Endodermal cell (in vitro differentiated cells): ENCODE results near the gene ZP3. TPM values are rescaled to one million over a fixed set of nuclear protein-coding genes. Genes with fewer than 3 reads are reported as not detected.
"Not testable (repeated sequence)": the region's sequence is repeated elsewhere in the genome, so short reads cannot be mapped to it uniquely, and the experiment has no call there.

Experiments
- DNase-seq: peaks from one replicate; pipeline ENCODE4 v3.0.0-alpha.2; 2017
- H3K27ac ChIP-seq: 2 replicates; pipeline ENCODE4 v1.5.1; 2013; ENCODE audit warnings: mild to moderate bottlenecking, low read depth, low read length, moderate library complexity
- H3K27me3 ChIP-seq: 2 replicates; pipeline ENCODE4 v1.6.1; 2013; ENCODE audit warnings: mild to moderate bottlenecking, low read length, moderate library complexity; ENCODE audit not compliant: insufficient read depth, control insufficient read depth, poor library complexity, severe bottlenecking
- H3K36me3 ChIP-seq: 2 replicates; pipeline ENCODE4 v1.7.0; 2013; ENCODE audit warnings: mild to moderate bottlenecking, low read length, moderate library complexity; ENCODE audit not compliant: control insufficient read depth, insufficient read depth
- H3K4me1 ChIP-seq: one replicate; pipeline ENCODE4 v1.7.0; 2013; ENCODE audit warnings: low read length; ENCODE audit not compliant: control insufficient read depth, insufficient read depth
- H3K4me3 ChIP-seq: 2 replicates; pipeline ENCODE4 v1.5.1; 2013; ENCODE audit warnings: mild to moderate bottlenecking, low read length, moderate library complexity
- H3K9ac ChIP-seq: 2 replicates; pipeline ENCODE4 v1.6.1; 2013; ENCODE audit warnings: mild to moderate bottlenecking, low read length, moderate library complexity; ENCODE audit not compliant: poor library complexity, severe bottlenecking; ENCODE audit errors: extremely low read depth
- H3K9me3 ChIP-seq: 2 replicates; pipeline ENCODE4 v1.6.1; 2013; ENCODE audit warnings: mild to moderate bottlenecking, low read length, moderate library complexity; ENCODE audit not compliant: control insufficient read depth
- H3K27ac Mint-ChIP-seq: 2 replicates; pipeline ENCODE4 v1.8.0; 2020; ENCODE audit warnings: mixed read lengths
- H3K27me3 Mint-ChIP-seq: 2 replicates; pipeline ENCODE4 v1.8.0; 2021; ENCODE audit warnings: mild to moderate bottlenecking, mixed read lengths; ENCODE audit not compliant: insufficient read depth
- H3K36me3 Mint-ChIP-seq: 2 replicates; pipeline ENCODE4 v1.8.0; 2020; ENCODE audit warnings: low read depth, mixed read lengths
- H3K4me1 Mint-ChIP-seq: 2 replicates; pipeline ENCODE4 v1.8.0; 2020; ENCODE audit warnings: mixed read lengths
- H3K4me3 Mint-ChIP-seq: 2 replicates; pipeline ENCODE4 v1.8.0; 2020; ENCODE audit warnings: mild to moderate bottlenecking, moderate library complexity, mixed read lengths
- H3K9me3 Mint-ChIP-seq: 2 replicates; pipeline ENCODE4 v1.8.0; 2020; ENCODE audit warnings: mild to moderate bottlenecking, mixed read lengths
- CTCF ChIP-seq: fragments of 200-600 bp; sonication (generic); conservative IDR thresholded peaks from 2 replicates; pipeline ENCODE4 v1.5.0; 2021; ENCODE audit warnings: antibody characterized with exemption, mild to moderate bottlenecking
- WGBS, 2 experiments: methylation state at CpG; one replicate each; pipeline versions ENCODE4 v1.1.5 to v1.1.7; 2013; ENCODE audit warnings: missing lambda C conversion rate in 2 of 2, mixed read lengths in 1 of 2; ENCODE audit not compliant: insufficient coverage in 1 of 2, insufficient read length in 1 of 2; 5-methylcytosine and 5-hydroxymethylcytosine counted together
- total RNA-seq, 2 donors: library from RNA; stranded (reverse); fragmentation: NEBNext Ultra II Directional in 1 of 2; extraction: Animal tissue kit (Norgen Biotek cat#: 25700) in 1 of 2; gene quantifications; 2 replicates in 1 of 2; 3 replicates in 1 of 2; pipeline ENCODE4 v1.2.1, GENCODE V29; 2021

The ZP3 gene
- total RNA-seq, 2 donors from 2014 or later = 0.53 to 2.3 TPM

GRCh38 chr7:76392531-76393115, 32.1 kb upstream of the ZP3 start:
- TF ChIP-seq CTCF = no peak
- Histone ChIP-seq H3K27ac (no peak overlapping the region), H3K4me1 (peaks cover 6% of the 10 kb centered on the region), H3K27me3 (no peaks in the 10 kb centered on the region), H3K4me3 (peak overlapping the region; percentile 80), H3K9me3 (no peaks in the 10 kb centered on the region), H3K36me3 (no peaks in the 10 kb centered on the region), H3K9ac (no peak overlapping the region)
- WGBS, 2 experiments = 48 to 58% methylated on average over 5 to 12 of the region's 12 CpGs
- Mint-ChIP-seq H3K27me3 (no peaks in the 10 kb centered on the region), H3K36me3 (peaks cover 4% of the 10 kb centered on the region), H3K27ac (peak overlapping the region; percentile 66), H3K4me3 (peak overlapping the region; percentile 52), H3K4me1 (peaks cover 14% of the 10 kb centered on the region), H3K9me3 (no peaks in the 10 kb centered on the region)
- no peak for DNase-seq

GRCh38 chr7:76393116-76394031, 31.4 kb upstream of the ZP3 start:
- peaks cover 4% of the 10 kb centered on the region for H3K36me3 Mint-ChIP-seq
- Histone ChIP-seq H3K36me3 (no peaks in the 10 kb centered on the region), H3K9me3 (no peaks in the 10 kb centered on the region), H3K4me1 (peaks cover 6% of the 10 kb centered on the region), H3K9ac (peak overlapping the region; percentile 64), H3K27ac (no peak overlapping the region), H3K27me3 (no peaks in the 10 kb centered on the region), H3K4me3 (peak overlapping the region; percentile 80)
- H3K4me1 Mint-ChIP-seq = peaks cover 14% of the 10 kb centered on the region
- H3K9me3 Mint-ChIP-seq = no peaks in the 10 kb centered on the region
- WGBS, 2 experiments = 0 to 6% methylated on average over 13 to 99 of the region's 99 CpGs
- H3K4me3 Mint-ChIP-seq = peak overlapping the region; percentile 52
- peaks cover 5% of the 10 kb centered on the region for H3K27me3 Mint-ChIP-seq
- peak; percentile 38 for TF ChIP-seq CTCF
- H3K27ac Mint-ChIP-seq = peak overlapping the region; percentile 66
- peak; percentile 97 for DNase-seq

GRCh38 chr7:76394957-76395356, 29.8 kb upstream of the ZP3 start:
- H3K4me3 Mint-ChIP-seq = no peak overlapping the region

GRCh38 chr7:76395605-76395964, 29.2 kb upstream of the ZP3 start:
- H3K4me1 ChIP-seq, H3K27me3 Mint-ChIP-seq, DNase-seq, H3K9me3 ChIP-seq, H3K4me3 Mint-ChIP-seq, H3K9me3 Mint-ChIP-seq, H3K27ac ChIP-seq, H3K27me3 ChIP-seq, H3K27ac Mint-ChIP-seq, H3K9ac ChIP-seq, H3K36me3 ChIP-seq, H3K4me3 ChIP-seq, H3K36me3 Mint-ChIP-seq: not testable (repeated sequence)
- 89 to 91% methylated on average over 9 to 11 of the region's 11 CpGs for WGBS, 2 experiments
- peaks cover 14% of the 10 kb centered on the region for H3K4me1 Mint-ChIP-seq

More at GRCh38 chr7:76394957-76395356, 29.8 kb upstream of the ZP3 start:
- no peak overlapping the region for H3K9ac ChIP-seq
- no peaks in the 10 kb centered on the region for H3K4me1 ChIP-seq
- Mint-ChIP-seq H3K27me3 (peaks cover 8% of the 10 kb centered on the region), H3K27ac (no peak overlapping the region), H3K36me3 (peaks cover 4% of the 10 kb centered on the region), H3K9me3 (no peaks in the 10 kb centered on the region), H3K4me1 (peaks cover 14% of the 10 kb centered on the region)
- no peaks in the 10 kb centered on the region for H3K9me3 ChIP-seq
- WGBS, 2 experiments = 80 to 90% methylated on average over 1 to 9 of the region's 9 CpGs
- no peak for DNase-seq
- H3K27me3 ChIP-seq = no peaks in the 10 kb centered on the region
- H3K27ac ChIP-seq = no peak overlapping the region
- no peak for TF ChIP-seq CTCF
- H3K36me3 ChIP-seq = no peaks in the 10 kb centered on the region
- H3K4me3 ChIP-seq = no peak overlapping the region
